ENCODE data around the gene IQCE. TPM values are rescaled to one million over a fixed set of nuclear protein-coding genes. Genes with fewer than 3 reads are reported as not detected.

The IQCE gene
- total RNA-seq, 1 experiment from 2014 or later = 21.4 TPM

DNA sequence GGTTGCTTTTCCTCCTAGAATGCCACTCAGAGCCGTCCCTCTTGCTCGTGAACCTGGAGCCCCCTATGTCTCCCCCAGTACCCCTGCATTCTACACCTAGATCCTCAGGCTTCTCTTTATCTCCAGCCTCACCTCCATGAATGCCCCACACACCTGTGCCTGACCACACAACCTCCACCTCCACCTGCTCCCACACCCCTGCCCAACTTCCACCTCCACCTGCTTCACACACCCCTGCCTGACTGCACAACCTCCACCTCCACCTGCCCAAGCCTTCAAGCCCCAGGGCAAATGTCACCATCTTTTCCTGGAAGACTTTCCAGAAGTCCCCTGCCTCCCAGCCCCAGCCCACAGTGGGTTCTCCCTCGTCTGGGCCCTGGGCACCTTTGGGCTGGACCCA lies 46.1 kb upstream of the IQCE start:
- no peak overlapping the region for H3K4me3 ChIP-seq (replicated peaks in 1 of 2; ENCODE audit: low read depth in 1 of 2, low read length in 2 of 2)
- no TSS peak for BruUV-seq (replicated peaks)
- no peak overlapping the region for H2AFZ ChIP-seq (ENCODE audit: low read depth, low read length, poor library complexity, severe bottlenecking)
- H3K9ac ChIP-seq (ENCODE audit: low read length) = no peak overlapping the region
- intact Hi-C loops (cut with micrococcal nuclease) = no loop called here
- no peaks in the 10 kb centered on the region for H3K36me3 ChIP-seq (ENCODE audit: control insufficient read depth in 1 of 2, insufficient read depth in 2 of 2, low read length in 2 of 2)
- H3K9me3 ChIP-seq (ENCODE audit: control insufficient read depth in 1 of 2, insufficient read depth in 1 of 2, low read depth in 1 of 2, low read length in 2 of 2) = no peaks in the 10 kb centered on the region
- no peaks in the 10 kb centered on the region for H3K79me2 ChIP-seq (ENCODE audit: insufficient read depth, low read length)
- H3K4me2 ChIP-seq (ENCODE audit: low read length) = no peak overlapping the region
- H3K27ac ChIP-seq (ENCODE audit: low read depth, low read length) = no peak overlapping the region
- RAD21 ChIA-PET (ENCODE audit: low non-redundant PET in 1 of 2, low total read pairs in 2 of 2, uncharacterized antibody in 2 of 2, unreplicated experiment in 2 of 2) = no interaction called here
- DNase-seq (ENCODE audit: low read depth, low spot score) (no peak), ATAC-seq (no peak)
- TF ChIP-seq RAD21 (IDR thresholded peaks at IDR 0.05; ENCODE audit: low read depth) (no peak), POLR2AphosphoS5 (IDR thresholded peaks at IDR 0.05; ENCODE audit: low read depth, low read length) (no peak), CBX3 (IDR thresholded peaks at IDR 0.05; ENCODE audit: low read depth) (no peak), SIN3A (IDR thresholded peaks at IDR 0.05; ENCODE audit: low read depth) (no peak), SRF (IDR thresholded peaks at IDR 0.05; ENCODE audit: low read depth) (no peak), SP1 (IDR thresholded peaks at IDR 0.05; ENCODE audit: low read depth) (no peak), EGR1 (IDR thresholded peaks at IDR 0.05; ENCODE audit: low read depth) (no peak), ZNF274 (IDR thresholded peaks at IDR 0.05; ENCODE audit: low read depth, low read length) (no peak), EZH2 (IDR thresholded peaks at IDR 0.05) (no peak), JUND (IDR thresholded peaks at IDR 0.05) (no peak), FOSL1 (IDR thresholded peaks at IDR 0.05; ENCODE audit: low read depth) (no peak), YY1 (IDR thresholded peaks at IDR 0.05; ENCODE audit: extremely low read depth, insufficient replicate concordance, low read depth, low read length) (no peak)
- TF ChIP-seq, protein P1, sequence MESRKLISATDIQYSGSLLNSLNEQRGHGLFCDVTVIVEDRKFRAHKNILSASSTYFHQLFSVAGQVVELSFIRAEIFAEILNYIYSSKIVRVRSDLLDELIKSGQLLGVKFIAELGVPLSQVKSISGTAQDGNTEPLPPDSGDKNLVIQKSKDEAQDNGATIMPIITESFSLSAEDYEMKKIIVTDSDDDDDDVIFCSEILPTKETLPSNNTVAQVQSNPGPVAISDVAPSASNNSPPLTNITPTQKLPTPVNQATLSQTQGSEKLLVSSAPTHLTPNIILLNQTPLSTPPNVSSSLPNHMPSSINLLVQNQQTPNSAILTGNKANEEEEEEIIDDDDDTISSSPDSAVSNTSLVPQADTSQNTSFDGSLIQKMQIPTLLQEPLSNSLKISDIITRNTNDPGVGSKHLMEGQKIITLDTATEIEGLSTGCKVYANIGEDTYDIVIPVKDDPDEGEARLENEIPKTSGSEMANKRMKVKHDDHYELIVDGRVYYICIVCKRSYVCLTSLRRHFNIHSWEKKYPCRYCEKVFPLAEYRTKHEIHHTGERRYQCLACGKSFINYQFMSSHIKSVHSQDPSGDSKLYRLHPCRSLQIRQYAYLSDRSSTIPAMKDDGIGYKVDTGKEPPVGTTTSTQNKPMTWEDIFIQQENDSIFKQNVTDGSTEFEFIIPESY (IDR thresholded peaks at IDR 0.05; ENCODE audit: extremely low read depth, insufficient replicate concordance, low read length) = no peak
- no peaks in the 10 kb centered on the region for H4K20me1 ChIP-seq (ENCODE audit: insufficient read depth)
- peaks cover 4 to 10% of the 10 kb centered on the region in 2 experiments; a peak in 2 of 4 replicates for H3K4me1 ChIP-seq (ENCODE audit: control insufficient read depth in 1 of 2, insufficient read depth in 2 of 2, low read length in 2 of 2)
- POLR2A ChIA-PET = no interaction called here
- H3K27me3 ChIP-seq (ENCODE audit: insufficient read depth, low read length) = no peaks in the 10 kb centered on the region
- CTCF ChIA-PET = no interaction called here
- no peaks in the 10 kb centered on the region for H3K9me2 ChIP-seq (ENCODE audit: insufficient read depth)
